Measurements from ENCODE around the gene BPIFB3. TPM values are rescaled to one million over a fixed set of nuclear protein-coding genes. Genes with fewer than 3 reads are reported as not detected.
"Not testable (repeated sequence)": the region's sequence is repeated elsewhere in the genome, so short reads cannot be mapped to it uniquely, and the experiment has no call there.

The BPIFB3 gene
- total RNA-seq, 1 donor from 2014 or later = not detected

GRCh38 chr20:33042983-33043730 is 10.5 kb upstream of the BPIFB3 start:
- Histone ChIP-seq H3K9me3 (ENCODE audit: control insufficient read depth in 3 of 3, low read length in 3 of 3) (peaks cover 0 to 7% (median 4%) of the 10 kb centered on the region in 3 donors), H3K9ac (ENCODE audit: low read depth in 1 of 3, low read length in 3 of 3) (no peak overlapping the region), H3K4me3 (ENCODE audit: low read length in 3 of 3) (no peak overlapping the region), H3K36me3 (ENCODE audit: control insufficient read depth in 3 of 3, insufficient read depth in 3 of 3, low read length in 3 of 3) (no peaks in the 10 kb centered on the region), H3K27me3 (ENCODE audit: control insufficient read depth in 3 of 3, insufficient read depth in 3 of 3, low read length in 3 of 3) (peaks cover 0 to 14% (median 13%) of the 10 kb centered on the region in 3 donors), H3K27ac (ENCODE audit: low read depth, low read length) (no peak overlapping the region), H3K4me1 (ENCODE audit: control insufficient read depth in 3 of 3, insufficient read depth in 3 of 3, low read length in 3 of 3) (no peaks in the 10 kb centered on the region)

GRCh38 chr20:33043731-33044181 is 9.9 kb upstream of the BPIFB3 start:
- H3K27me3 ChIP-seq (ENCODE audit: control insufficient read depth in 3 of 3, insufficient read depth in 3 of 3, low read length in 3 of 3) = peaks cover 0 to 14% (median 8%) of the 10 kb centered on the region in 3 donors
- no peak overlapping the region for H3K4me3 ChIP-seq (ENCODE audit: low read length in 3 of 3)
- H3K9ac ChIP-seq (ENCODE audit: low read depth in 1 of 3, low read length in 3 of 3) = no peak overlapping the region
- H3K36me3 ChIP-seq (ENCODE audit: control insufficient read depth in 3 of 3, insufficient read depth in 3 of 3, low read length in 3 of 3) = no peaks in the 10 kb centered on the region
- no peak overlapping the region for H3K27ac ChIP-seq (ENCODE audit: low read depth, low read length)
- H3K9me3 ChIP-seq (ENCODE audit: control insufficient read depth in 3 of 3, low read length in 3 of 3) = peaks cover 0 to 7% (median 4%) of the 10 kb centered on the region in 3 donors
- no peaks in the 10 kb centered on the region for H3K4me1 ChIP-seq (ENCODE audit: control insufficient read depth in 3 of 3, insufficient read depth in 3 of 3, low read length in 3 of 3)

- H3K9me3 ChIP-seq (ENCODE audit: control insufficient read depth in 3 of 3, low read length in 3 of 3); H3K4me3 ChIP-seq (ENCODE audit: low read length in 3 of 3); H3K36me3 ChIP-seq (ENCODE audit: control insufficient read depth in 3 of 3, insufficient read depth in 3 of 3, low read length in 3 of 3); H3K4me1 ChIP-seq (ENCODE audit: control insufficient read depth in 3 of 3, insufficient read depth in 3 of 3, low read length in 3 of 3); H3K27ac ChIP-seq (ENCODE audit: low read depth, low read length); H3K9ac ChIP-seq (ENCODE audit: low read depth in 1 of 3, low read length in 3 of 3): not testable (repeated sequence)
- peaks cover 0 to 12% (median 7%) of the 10 kb centered on the region in 3 donors for H3K27me3 ChIP-seq (ENCODE audit: control insufficient read depth in 3 of 3, insufficient read depth in 3 of 3, low read length in 3 of 3)
Measured at GRCh38 chr20:33045129-33045721, 8.5 kb upstream of the BPIFB3 start.

- Histone ChIP-seq H3K4me3 (ENCODE audit: low read length in 3 of 3) (no peak overlapping the region), H3K4me1 (ENCODE audit: control insufficient read depth in 3 of 3, insufficient read depth in 3 of 3, low read length in 3 of 3) (no peaks in the 10 kb centered on the region), H3K36me3 (ENCODE audit: control insufficient read depth in 3 of 3, insufficient read depth in 3 of 3, low read length in 3 of 3) (no peaks in the 10 kb centered on the region), H3K9ac (ENCODE audit: low read depth in 1 of 3, low read length in 3 of 3) (no peak overlapping the region), H3K27ac (ENCODE audit: low read depth, low read length) (no peak overlapping the region), H3K9me3 (ENCODE audit: control insufficient read depth in 3 of 3, low read length in 3 of 3) (peaks cover 0 to 7% (median 4%) of the 10 kb centered on the region in 3 donors), H3K27me3 (ENCODE audit: control insufficient read depth in 3 of 3, insufficient read depth in 3 of 3, low read length in 3 of 3) (peaks cover 0 to 12% (median 6%) of the 10 kb centered on the region in 3 donors)
Measured at GRCh38 chr20:33046412-33046811, 7.3 kb upstream of the BPIFB3 start.

GRCh38 chr20:33051333-33051732 is 2.4 kb upstream of the BPIFB3 start:
- Histone ChIP-seq H3K27me3 (ENCODE audit: control insufficient read depth in 3 of 3, insufficient read depth in 3 of 3, low read length in 3 of 3) (peaks cover 0 to 12% (median 8%) of the 10 kb centered on the region in 3 donors), H3K27ac (ENCODE audit: low read depth, low read length) (no peak overlapping the region), H3K9me3 (ENCODE audit: control insufficient read depth in 3 of 3, low read length in 3 of 3) (peaks cover 0 to 2% (median 0%) of the 10 kb centered on the region in 3 donors), H3K36me3 (ENCODE audit: control insufficient read depth in 3 of 3, insufficient read depth in 3 of 3, low read length in 3 of 3) (no peaks in the 10 kb centered on the region), H3K4me3 (ENCODE audit: low read length in 3 of 3) (no peak overlapping the region), H3K9ac (ENCODE audit: low read depth in 1 of 3, low read length in 3 of 3) (no peak overlapping the region), H3K4me1 (ENCODE audit: control insufficient read depth in 3 of 3, insufficient read depth in 3 of 3, low read length in 3 of 3) (no peaks in the 10 kb centered on the region)

GRCh38 chr20:33054381-33054780 is 678 bp downstream of the BPIFB3 start:
- Histone ChIP-seq H3K27me3 (ENCODE audit: control insufficient read depth in 3 of 3, insufficient read depth in 3 of 3, low read length in 3 of 3) (peaks cover 0 to 8% (median 8%) of the 10 kb centered on the region in 3 donors), H3K9me3 (ENCODE audit: control insufficient read depth in 3 of 3, low read length in 3 of 3) (no peaks in the 10 kb centered on the region), H3K4me3 (ENCODE audit: low read length in 3 of 3) (no peak overlapping the region), H3K36me3 (ENCODE audit: control insufficient read depth in 3 of 3, insufficient read depth in 3 of 3, low read length in 3 of 3) (no peaks in the 10 kb centered on the region), H3K9ac (ENCODE audit: low read depth in 1 of 3, low read length in 3 of 3) (no peak overlapping the region), H3K4me1 (ENCODE audit: control insufficient read depth in 3 of 3, insufficient read depth in 3 of 3, low read length in 3 of 3) (no peaks in the 10 kb centered on the region), H3K27ac (ENCODE audit: low read depth, low read length) (no peak overlapping the region)

- Histone ChIP-seq H3K36me3 (ENCODE audit: control insufficient read depth in 3 of 3, insufficient read depth in 3 of 3, low read length in 3 of 3) (no peaks in the 10 kb centered on the region), H3K4me3 (ENCODE audit: low read length in 3 of 3) (no peak overlapping the region), H3K27ac (ENCODE audit: low read depth, low read length) (no peak overlapping the region), H3K9me3 (ENCODE audit: control insufficient read depth in 3 of 3, low read length in 3 of 3) (no peaks in the 10 kb centered on the region), H3K4me1 (ENCODE audit: control insufficient read depth in 3 of 3, insufficient read depth in 3 of 3, low read length in 3 of 3) (no peaks in the 10 kb centered on the region), H3K27me3 (ENCODE audit: control insufficient read depth in 3 of 3, insufficient read depth in 3 of 3, low read length in 3 of 3) (peaks cover 0 to 9% (median 8%) of the 10 kb centered on the region in 3 donors), H3K9ac (ENCODE audit: low read depth in 1 of 3, low read length in 3 of 3) (no peak overlapping the region)
Measured at GRCh38 chr20:33054791-33055190, 1.1 kb downstream of the BPIFB3 start.

GRCh38 chr20:33059136-33059535 is 5.4 kb downstream of the BPIFB3 start:
- Histone ChIP-seq H3K27me3 (ENCODE audit: control insufficient read depth in 3 of 3, insufficient read depth in 3 of 3, low read length in 3 of 3) (peaks cover 0 to 17% (median 8%) of the 10 kb centered on the region in 3 donors), H3K4me3 (ENCODE audit: low read length in 3 of 3) (no peak overlapping the region), H3K4me1 (ENCODE audit: control insufficient read depth in 3 of 3, insufficient read depth in 3 of 3, low read length in 3 of 3) (no peaks in the 10 kb centered on the region), H3K9ac (ENCODE audit: low read depth in 1 of 3, low read length in 3 of 3) (no peak overlapping the region), H3K9me3 (ENCODE audit: control insufficient read depth in 3 of 3, low read length in 3 of 3) (no peaks in the 10 kb centered on the region), H3K36me3 (ENCODE audit: control insufficient read depth in 3 of 3, insufficient read depth in 3 of 3, low read length in 3 of 3) (no peaks in the 10 kb centered on the region), H3K27ac (ENCODE audit: low read depth, low read length) (no peak overlapping the region)

- H3K9ac ChIP-seq (ENCODE audit: low read depth in 1 of 3, low read length in 3 of 3) = peak overlapping the region in 1 of 3 donors; percentile 16
- H3K4me1 ChIP-seq (ENCODE audit: control insufficient read depth in 3 of 3, insufficient read depth in 3 of 3, low read length in 3 of 3) = no peaks in the 10 kb centered on the region
- no peaks in the 10 kb centered on the region for H3K9me3 ChIP-seq (ENCODE audit: control insufficient read depth in 3 of 3, low read length in 3 of 3)
- H3K27me3 ChIP-seq (ENCODE audit: control insufficient read depth in 3 of 3, insufficient read depth in 3 of 3, low read length in 3 of 3) = peaks cover 0 to 17% (median 8%) of the 10 kb centered on the region in 3 donors
- H3K4me3 ChIP-seq (ENCODE audit: low read length in 3 of 3) = no peak overlapping the region
- no peak overlapping the region for H3K27ac ChIP-seq (ENCODE audit: low read depth, low read length)
- H3K36me3 ChIP-seq (ENCODE audit: control insufficient read depth in 3 of 3, insufficient read depth in 3 of 3, low read length in 3 of 3) = no peaks in the 10 kb centered on the region
Measured at GRCh38 chr20:33059741-33060390, 6.2 kb downstream of the BPIFB3 start.

GRCh38 chr20:33061658-33062028 is 7.9 kb downstream of the BPIFB3 start:
- no peaks in the 10 kb centered on the region for H3K36me3 ChIP-seq (ENCODE audit: control insufficient read depth in 3 of 3, insufficient read depth in 3 of 3, low read length in 3 of 3)
- H3K4me3 ChIP-seq (ENCODE audit: low read length in 3 of 3) = no peak overlapping the region
- H3K9ac ChIP-seq (ENCODE audit: low read depth in 1 of 3, low read length in 3 of 3) = no peak overlapping the region
- H3K27me3 ChIP-seq (ENCODE audit: control insufficient read depth in 3 of 3, insufficient read depth in 3 of 3, low read length in 3 of 3) = peaks cover 0 to 13% (median 0%) of the 10 kb centered on the region in 3 donors
- no peak overlapping the region for H3K27ac ChIP-seq (ENCODE audit: low read depth, low read length)
- H3K4me1 ChIP-seq (ENCODE audit: control insufficient read depth in 3 of 3, insufficient read depth in 3 of 3, low read length in 3 of 3) = no peaks in the 10 kb centered on the region
- H3K9me3 ChIP-seq (ENCODE audit: control insufficient read depth in 3 of 3, low read length in 3 of 3) = no peaks in the 10 kb centered on the region
